Esophagus squamous epithelium (tissue), 4 donors: ENCODE measurements around the gene ANKLE2.

Experiments
- POLR2A ChIP-seq, 4 donors: fragments of 450-650 bp; IDR thresholded peaks; one replicate each; pipeline ENCODE4 v1.6.1; 2017; ENCODE audit warnings: antibody characterized with exemption in 4 of 4, mild to moderate bottlenecking in 4 of 4, moderate library complexity in 3 of 4
- TF ChIP-seq, protein P1 (sequence below), 6 experiments: fragments of 450-650 bp in 4 of 6; fragments of 200-600 bp in 2 of 6; sonication (generic) in 2 of 6; IDR thresholded peaks; one replicate each; pipeline ENCODE4 v1.5.1; 2016 to 2019; ENCODE audit warnings: antibody characterized with exemption in 6 of 6, mild to moderate bottlenecking in 4 of 6, moderate library complexity in 4 of 6

GRCh38 chr12:132779781-132780353, 18.2 kb upstream of the ANKLE2 start:
- TF ChIP-seq, protein P1, sequence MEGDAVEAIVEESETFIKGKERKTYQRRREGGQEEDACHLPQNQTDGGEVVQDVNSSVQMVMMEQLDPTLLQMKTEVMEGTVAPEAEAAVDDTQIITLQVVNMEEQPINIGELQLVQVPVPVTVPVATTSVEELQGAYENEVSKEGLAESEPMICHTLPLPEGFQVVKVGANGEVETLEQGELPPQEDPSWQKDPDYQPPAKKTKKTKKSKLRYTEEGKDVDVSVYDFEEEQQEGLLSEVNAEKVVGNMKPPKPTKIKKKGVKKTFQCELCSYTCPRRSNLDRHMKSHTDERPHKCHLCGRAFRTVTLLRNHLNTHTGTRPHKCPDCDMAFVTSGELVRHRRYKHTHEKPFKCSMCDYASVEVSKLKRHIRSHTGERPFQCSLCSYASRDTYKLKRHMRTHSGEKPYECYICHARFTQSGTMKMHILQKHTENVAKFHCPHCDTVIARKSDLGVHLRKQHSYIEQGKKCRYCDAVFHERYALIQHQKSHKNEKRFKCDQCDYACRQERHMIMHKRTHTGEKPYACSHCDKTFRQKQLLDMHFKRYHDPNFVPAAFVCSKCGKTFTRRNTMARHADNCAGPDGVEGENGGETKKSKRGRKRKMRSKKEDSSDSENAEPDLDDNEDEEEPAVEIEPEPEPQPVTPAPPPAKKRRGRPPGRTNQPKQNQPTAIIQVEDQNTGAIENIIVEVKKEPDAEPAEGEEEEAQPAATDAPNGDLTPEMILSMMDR (IDR thresholded peaks at IDR 0.05), result no peak
- TF ChIP-seq POLR2A (IDR thresholded peaks at IDR 0.05), result no peak
